Measurements from ENCODE around the gene TEKT1.

Gene TEKT1

GRCh38 chr17:6780001-6780400, 51.5 kb downstream of the TEKT1 start:
- POLR2A ChIA-PET: no interaction called here

GRCh38 chr17:6779411-6779810, 52.1 kb downstream of the TEKT1 start:
- POLR2A ChIA-PET: no interaction called here
- Histone ChIP-seq H3K4me1 (ENCODE audit: control insufficient read depth, insufficient read depth, low read length) (no peaks in the 10 kb centered on the region), H3K27ac (ENCODE audit: extremely low read depth, low read depth, low read length) (no peak overlapping the region), H3K9me3 (ENCODE audit: control insufficient read depth, insufficient read depth, low read depth, low read length) (no peaks in the 10 kb centered on the region), H3K36me3 (ENCODE audit: control insufficient read depth in 2 of 2, insufficient read depth in 1 of 2, low read length in 2 of 2) (no peaks in the 10 kb centered on the region), H3K4me3 (ENCODE audit: low read depth, low read length) (no peak overlapping the region)
- TF ChIP-seq ZBTB1 (tag by site-specific recombination; IDR thresholded peaks at IDR 0.05): no peak
- TF ChIP-seq ZNF585B (tag by site-specific recombination; IDR thresholded peaks at IDR 0.05): no peak
- no peak for TF ChIP-seq ZNF169 (tag by site-specific recombination; IDR thresholded peaks at IDR 0.05)
- no peak for TF ChIP-seq PRDM6 (tag by site-specific recombination; IDR thresholded peaks at IDR 0.05)
- TF ChIP-seq ZNF660 (tag by site-specific recombination; IDR thresholded peaks at IDR 0.05): no peak
- TF ChIP-seq ZNF391 (tag by site-specific recombination; IDR thresholded peaks at IDR 0.05; ENCODE audit: borderline replicate concordance, low read depth): no peak
- TF ChIP-seq ZNF639 (tag by site-specific recombination; IDR thresholded peaks at IDR 0.05): no peak
- no peak for TF ChIP-seq KLF7 (tag by site-specific recombination; IDR thresholded peaks at IDR 0.05; ENCODE audit: borderline replicate concordance)
- TF ChIP-seq ZNF214 (tag by site-specific recombination; IDR thresholded peaks at IDR 0.05; ENCODE audit: borderline replicate concordance): no peak
- CTCF ChIA-PET: interaction anchor here (0.5 kb wide), 1 partner anchor 1718 kb away, joined by 5 read pairs; no protein-coding TSS in a partner anchor

More at GRCh38 chr17:6780001-6780400, 51.5 kb downstream of the TEKT1 start:
- Histone ChIP-seq H3K9me3 (ENCODE audit: control insufficient read depth, insufficient read depth, low read depth, low read length) (no peaks in the 10 kb centered on the region), H3K4me3 (ENCODE audit: low read depth, low read length) (no peak overlapping the region), H3K36me3 (ENCODE audit: control insufficient read depth in 2 of 2, insufficient read depth in 1 of 2, low read length in 2 of 2) (no peaks in the 10 kb centered on the region), H3K4me1 (ENCODE audit: control insufficient read depth, insufficient read depth, low read length) (no peaks in the 10 kb centered on the region), H3K27ac (ENCODE audit: extremely low read depth, low read depth, low read length) (no peak overlapping the region)
- CTCF ChIA-PET: interaction anchor here (0.9 to 1.4 kb wide), 4 partner anchors 30 to 224 kb away, joined by 3 to 5 read pairs (median 4); no protein-coding TSS in a partner anchor
- TF ChIP-seq ZNF558 (tag by site-specific recombination; IDR thresholded peaks at IDR 0.05) (no peak), ZNF76 (tag by site-specific recombination; IDR thresholded peaks at IDR 0.05; ENCODE audit: borderline replicate concordance, low read depth) (no peak), ZNF112 (tag by site-specific recombination; IDR thresholded peaks at IDR 0.05) (no peak), ZNF341 (tag by site-specific recombination; IDR thresholded peaks at IDR 0.05; ENCODE audit: low read depth) (no peak), YY2 (tag by site-specific recombination; IDR thresholded peaks at IDR 0.05) (no peak), ZNF776 (tag by site-specific recombination; IDR thresholded peaks at IDR 0.05; ENCODE audit: borderline replicate concordance) (no peak), ZNF704 (tag by site-specific recombination; IDR thresholded peaks at IDR 0.05) (no peak), SP2 (tag by site-specific recombination; IDR thresholded peaks at IDR 0.05) (no peak), ZBTB8A (tag by site-specific recombination; IDR thresholded peaks at IDR 0.05) (no peak), ZNF449 (tag by site-specific recombination; IDR thresholded peaks at IDR 0.05) (no peak), ZNF37A (tag by site-specific recombination; IDR thresholded peaks at IDR 0.05) (no peak)

Data from HEK293 (cell line).